Panc1 (cell line): ENCODE data around the gene PRLR.

Experiments used
- CTCF ChIP-seq: fragments of 450-650 bp; IDR thresholded peaks from 2 replicates; pipeline ENCODE4 v1.5.1; 2017; ENCODE audit warnings: mild to moderate bottlenecking
- REST ChIP-seq, 2 experiments: IDR thresholded peaks; 2 replicates each; pipeline ENCODE4 v1.6.1; 2011 to 2012; ENCODE audit warnings: low read depth in 2 of 2, control low read depth in 1 of 2, low read length in 1 of 2, mild to moderate bottlenecking in 1 of 2, moderate library complexity in 1 of 2; ENCODE audit not compliant: insufficient read depth in 1 of 2
- SIN3A ChIP-seq: IDR thresholded peaks from 2 replicates; pipeline ENCODE4 v1.6.1; 2012; ENCODE audit warnings: low read depth, mild to moderate bottlenecking, low read length, moderate library complexity, borderline replicate concordance; ENCODE audit not compliant: insufficient read depth

GRCh38 chr5:35236770-35237169, 6.5 kb upstream of the PRLR start:
- TF ChIP-seq CTCF (no peak), SIN3A (no peak), REST (IDR thresholded peaks at IDR 0.05; ENCODE audit: insufficient read depth in 1 of 2, low read depth in 2 of 2, low read length in 1 of 2) (no peak)
